K562 (cell line): ENCODE results near the gene MED13L. TPM values are rescaled to one million over a fixed set of nuclear protein-coding genes. Genes with fewer than 3 reads are reported as not detected.

ENCODE experiments used
- CBFA2T3 ChIP-seq: fragments of 450-650 bp; IDR thresholded peaks from 2 replicates; pipeline ENCODE4 v1.6.1; 2017
- MYC ChIP-seq, 2 experiments: fragments of 250-450 bp in 1 of 2; sonication (Bioruptor Pico) in 1 of 2; IDR thresholded peaks; 2 replicates each; pipeline versions ENCODE4 v1.5.1 to v1.6.1; 2012 to 2021; ENCODE audit warnings: low read depth in 2 of 2, borderline replicate concordance in 1 of 2, improper control_type of control experiment in 1 of 2, low read length in 1 of 2, mild to moderate bottlenecking in 1 of 2, moderate library complexity in 1 of 2
- NCOR1 ChIP-seq: fragments of 450-650 bp; IDR thresholded peaks from 2 replicates; pipeline ENCODE4 v1.6.1; 2016; ENCODE audit warnings: mild to moderate bottlenecking, moderate library complexity
- TCFL5 ChIP-seq: fragments of 250-450 bp; sonication (Bioruptor Pico); conservative IDR thresholded peaks from 2 replicates; pipeline ENCODE4 v1.6.1; 2021; ENCODE audit warnings: mild to moderate bottlenecking, moderate library complexity, matching md5 sums
- WHSC1 ChIP-seq: IDR thresholded peaks from one replicate; pipeline ENCODE4 v1.6.1; 2012; ENCODE audit warnings: low read length, control low read depth, inconsistent platforms
- ZBTB17 ChIP-seq: fragments of 450-650 bp; formaldehyde crosslinking; IDR thresholded peaks from 2 replicates; pipeline ENCODE4 v1.4.0; 2020; ENCODE audit warnings: mild to moderate bottlenecking
- polyA plus RNA-seq, 8 experiments: library from polyadenylated mRNA; depleted of rRNA in 4 of 8; stranded (reverse) in 5 of 8; unstranded in 3 of 8; fragments of >200 nt; fragmentation: Nextera tagmentation in 2 of 8; fragmentation: Illumina TruSeq in 1 of 8; extraction: Ambion mirVana in 2 of 8; extraction: Trizol in 1 of 8; gene quantifications; 2 replicates each; pipeline versions ENCODE4 v1.2.1 to v1.2.3, GENCODE V29; 2011 to 2014; ENCODE audit warnings: inconsistent platforms in 1 of 8, missing spikeins in 1 of 8
- total RNA-seq, 7 experiments: library from RNA; depleted of rRNA in 6 of 7; stranded (reverse); fragments of >200 nt in 6 of 7; fragmentation: Illumina TruSeq in 2 of 7; extraction: Trizol in 2 of 7; gene quantifications; 2 replicates each; pipeline versions ENCODE4 v1.2.1 to v1.2.3, GENCODE V29; 2011 to 2021; ENCODE audit warnings: low replicate concordance in 1 of 7
- TF ChIP-seq, protein P1 (sequence below): fragments of 250-450 bp; sonication (Bioruptor Pico); IDR thresholded peaks from 2 replicates; pipeline ENCODE4 v1.4.0; 2020
- TF ChIP-seq, protein P2 (sequence below): fragments of 450-650 bp; formaldehyde crosslinking; IDR thresholded peaks from 2 replicates; pipeline ENCODE4 v1.4.0; 2022; ENCODE audit warnings: missing genetic modification characterization

MED13L gene
- total and polyA plus RNA-seq, 9 of the 15 experiments (the other 6 are each of a cell fraction or from before 2014, with no cell fraction given), result 13.4 to 90.3 (median 36.9) TPM

DNA sequence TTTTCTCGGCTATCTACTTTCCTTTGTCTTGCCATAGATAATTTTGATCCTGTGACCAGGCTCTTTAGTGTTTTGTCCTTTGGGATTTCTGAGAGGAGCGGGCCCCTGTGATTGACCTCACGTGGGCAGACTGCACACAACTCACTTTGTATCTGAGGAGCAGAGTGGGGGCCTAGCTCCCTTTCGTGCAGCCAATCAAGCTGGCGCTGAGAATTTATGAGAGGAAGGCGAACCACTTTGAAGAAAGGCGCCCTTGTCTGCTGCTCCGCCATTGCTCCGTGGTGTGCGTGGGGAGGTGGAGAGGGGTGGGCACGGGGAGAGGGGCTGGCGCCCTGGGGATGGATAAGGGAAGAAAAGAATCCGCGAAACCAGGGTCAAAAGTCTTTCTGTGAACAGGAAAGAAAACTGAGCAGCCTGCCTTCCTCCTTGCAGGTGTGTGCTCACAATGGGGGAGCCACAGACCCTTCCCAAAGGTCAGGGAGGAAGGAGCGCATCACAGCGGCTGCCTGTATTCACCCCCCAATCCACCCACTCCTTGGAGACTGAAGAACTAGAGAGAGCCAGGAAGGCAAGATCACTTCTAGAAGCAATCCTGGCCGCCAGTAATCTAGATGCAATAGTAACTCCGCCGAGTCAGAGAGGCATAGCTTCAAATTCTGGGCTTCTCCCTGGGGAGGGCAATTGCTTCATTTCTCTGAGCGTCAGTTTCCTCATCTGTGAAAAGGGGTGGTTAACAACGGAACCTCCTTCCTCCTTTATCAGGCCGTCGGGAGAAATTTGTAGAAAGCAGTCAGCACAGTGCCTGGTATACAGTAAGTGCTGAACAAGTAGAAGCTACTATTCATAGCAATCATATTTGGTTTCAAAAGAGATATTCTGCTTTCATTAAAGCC lies 24.9 kb upstream of the MED13L start (continued):
- TF ChIP-seq, protein P1, sequence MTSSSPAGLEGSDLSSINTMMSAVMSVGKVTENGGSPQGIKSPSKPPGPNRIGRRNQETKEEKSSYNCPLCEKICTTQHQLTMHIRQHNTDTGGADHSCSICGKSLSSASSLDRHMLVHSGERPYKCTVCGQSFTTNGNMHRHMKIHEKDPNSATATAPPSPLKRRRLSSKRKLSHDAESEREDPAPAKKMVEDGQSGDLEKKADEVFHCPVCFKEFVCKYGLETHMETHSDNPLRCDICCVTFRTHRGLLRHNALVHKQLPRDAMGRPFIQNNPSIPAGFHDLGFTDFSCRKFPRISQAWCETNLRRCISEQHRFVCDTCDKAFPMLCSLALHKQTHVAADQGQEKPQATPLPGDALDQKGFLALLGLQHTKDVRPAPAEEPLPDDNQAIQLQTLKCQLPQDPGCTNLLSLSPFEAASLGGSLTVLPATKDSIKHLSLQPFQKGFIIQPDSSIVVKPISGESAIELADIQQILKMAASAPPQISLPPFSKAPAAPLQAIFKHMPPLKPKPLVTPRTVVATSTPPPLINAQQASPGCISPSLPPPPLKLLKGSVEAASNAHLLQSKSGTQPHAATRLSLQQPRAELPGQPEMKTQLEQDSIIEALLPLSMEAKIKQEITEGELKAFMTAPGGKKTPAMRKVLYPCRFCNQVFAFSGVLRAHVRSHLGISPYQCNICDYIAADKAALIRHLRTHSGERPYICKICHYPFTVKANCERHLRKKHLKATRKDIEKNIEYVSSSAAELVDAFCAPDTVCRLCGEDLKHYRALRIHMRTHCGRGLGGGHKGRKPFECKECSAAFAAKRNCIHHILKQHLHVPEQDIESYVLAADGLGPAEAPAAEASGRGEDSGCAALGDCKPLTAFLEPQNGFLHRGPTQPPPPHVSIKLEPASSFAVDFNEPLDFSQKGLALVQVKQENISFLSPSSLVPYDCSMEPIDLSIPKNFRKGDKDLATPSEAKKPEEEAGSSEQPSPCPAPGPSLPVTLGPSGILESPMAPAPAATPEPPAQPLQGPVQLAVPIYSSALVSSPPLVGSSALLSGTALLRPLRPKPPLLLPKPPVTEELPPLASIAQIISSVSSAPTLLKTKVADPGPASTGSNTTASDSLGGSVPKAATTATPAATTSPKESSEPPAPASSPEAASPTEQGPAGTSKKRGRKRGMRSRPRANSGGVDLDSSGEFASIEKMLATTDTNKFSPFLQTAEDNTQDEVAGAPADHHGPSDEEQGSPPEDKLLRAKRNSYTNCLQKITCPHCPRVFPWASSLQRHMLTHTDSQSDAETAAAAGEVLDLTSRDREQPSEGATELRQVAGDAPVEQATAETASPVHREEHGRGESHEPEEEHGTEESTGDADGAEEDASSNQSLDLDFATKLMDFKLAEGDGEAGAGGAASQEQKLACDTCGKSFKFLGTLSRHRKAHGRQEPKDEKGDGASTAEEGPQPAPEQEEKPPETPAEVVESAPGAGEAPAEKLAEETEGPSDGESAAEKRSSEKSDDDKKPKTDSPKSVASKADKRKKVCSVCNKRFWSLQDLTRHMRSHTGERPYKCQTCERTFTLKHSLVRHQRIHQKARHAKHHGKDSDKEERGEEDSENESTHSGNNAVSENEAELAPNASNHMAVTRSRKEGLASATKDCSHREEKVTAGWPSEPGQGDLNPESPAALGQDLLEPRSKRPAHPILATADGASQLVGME (CRISPR knock-in tag), result no peak
- TF ChIP-seq NCOR1 (no peak), TCFL5 (CRISPR knock-in tag) (no peak), CBFA2T3 (no peak), WHSC1 (no peak), MYC (IDR thresholded peaks at IDR 0.05; ENCODE audit: low read depth, low read length) (0 out of 2 replicates have a peak, but pooled peaks have one; percentile 13), MYC (CRISPR knock-in tag; IDR thresholded peaks at IDR 0.05; ENCODE audit: borderline replicate concordance, low read depth) (no peak), ZBTB17 (no peak)
- TF ChIP-seq, protein P2, sequence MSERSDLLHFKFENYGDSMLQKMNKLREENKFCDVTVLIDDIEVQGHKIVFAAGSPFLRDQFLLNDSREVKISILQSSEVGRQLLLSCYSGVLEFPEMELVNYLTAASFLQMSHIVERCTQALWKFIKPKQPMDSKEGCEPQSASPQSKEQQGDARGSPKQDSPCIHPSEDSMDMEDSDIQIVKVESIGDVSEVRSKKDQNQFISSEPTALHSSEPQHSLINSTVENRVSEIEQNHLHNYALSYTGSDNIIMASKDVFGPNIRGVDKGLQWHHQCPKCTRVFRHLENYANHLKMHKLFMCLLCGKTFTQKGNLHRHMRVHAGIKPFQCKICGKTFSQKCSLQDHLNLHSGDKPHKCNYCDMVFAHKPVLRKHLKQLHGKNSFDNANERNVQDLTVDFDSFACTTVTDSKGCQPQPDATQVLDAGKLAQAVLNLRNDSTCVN (CRISPR knock-in tag), result no peak
